Middle frontal gyrus (tissue), 1 donor: ENCODE results near the gene STARD13.
"Not testable (repeated sequence)": the region's sequence is repeated elsewhere in the genome, so short reads cannot be mapped to it uniquely, and the experiment has no call there.

Experiments
- DNase-seq: peaks from one replicate; pipeline ENCODE4 v3.0.0-alpha.2; 2015; ENCODE audit warnings: low spot score; ENCODE audit errors: extremely low spot score

Gene STARD13

GRCh38 chr13:33256148-33256840 lies 29.3 kb downstream of the STARD13 start:
- DNase-seq: no peak

DNA sequence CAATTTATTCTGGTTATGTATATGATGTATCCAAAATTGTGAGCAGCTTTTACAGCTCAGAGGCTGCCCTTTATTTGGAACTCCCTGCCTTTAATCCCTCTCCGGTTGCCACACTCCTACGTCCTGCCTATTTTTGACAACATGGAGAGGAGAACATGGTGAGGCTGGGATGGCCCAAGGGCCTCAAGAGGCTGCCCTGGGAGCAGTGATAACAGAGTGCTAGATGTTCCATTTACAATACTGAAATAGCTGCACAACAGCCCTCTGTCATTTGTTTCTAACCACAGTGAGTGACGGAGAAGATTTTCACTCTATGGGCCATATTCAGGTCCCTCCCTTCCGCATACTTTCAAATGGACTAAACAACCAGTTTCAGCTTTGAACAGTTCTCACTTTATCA lies 33.4 kb downstream of the STARD13 start:
- no peak for DNase-seq

DNA sequence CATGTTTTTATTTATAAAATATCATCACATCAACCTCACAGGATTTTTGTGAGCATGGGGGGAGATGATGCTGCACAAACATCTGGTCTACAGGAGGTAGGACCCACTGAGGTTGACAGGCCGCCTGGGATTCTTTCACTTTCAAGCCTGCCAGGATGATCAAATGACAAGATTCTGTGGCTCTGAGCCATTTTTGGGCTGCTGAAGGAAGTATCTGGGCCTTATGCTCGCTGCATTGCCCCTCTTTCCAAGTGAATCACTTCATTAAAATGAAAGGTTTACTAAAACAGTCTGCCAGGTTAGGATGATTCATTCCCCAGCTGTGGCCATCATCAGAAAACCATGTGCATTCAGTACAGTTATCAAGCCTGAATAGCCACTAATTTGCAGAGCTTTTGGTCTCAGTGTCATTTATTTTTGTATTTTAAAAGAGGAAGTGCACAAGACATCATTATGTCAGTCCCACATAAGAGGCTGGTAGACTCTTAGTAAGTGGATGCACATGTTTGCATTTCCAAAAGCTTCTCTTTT lies 34.4 kb downstream of the STARD13 start:
- DNase-seq: no peak

- no peak for DNase-seq
Measured at GRCh38 chr13:33250609-33251008, 34.9 kb downstream of the STARD13 start.

DNA sequence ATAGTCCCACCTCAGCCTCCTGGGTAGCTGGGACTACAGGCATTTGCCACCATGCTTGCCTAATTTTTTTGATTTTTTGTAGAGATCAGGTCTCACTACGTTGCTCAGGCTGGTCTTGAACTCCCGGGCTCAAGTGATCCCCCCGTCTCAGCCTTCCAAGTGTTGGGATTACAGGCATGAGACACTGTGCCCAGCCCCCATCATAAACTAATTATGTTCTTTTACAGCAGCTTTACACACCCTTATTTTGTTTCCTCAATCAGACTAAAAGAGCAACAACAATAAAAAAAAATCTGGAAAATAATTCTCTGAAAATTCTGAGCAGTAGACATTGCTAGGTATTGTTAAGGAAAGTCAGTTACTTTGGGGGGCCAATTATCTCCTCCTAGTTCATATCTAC lies 35.7 kb downstream of the STARD13 start:
- DNase-seq: no peak

DNA sequence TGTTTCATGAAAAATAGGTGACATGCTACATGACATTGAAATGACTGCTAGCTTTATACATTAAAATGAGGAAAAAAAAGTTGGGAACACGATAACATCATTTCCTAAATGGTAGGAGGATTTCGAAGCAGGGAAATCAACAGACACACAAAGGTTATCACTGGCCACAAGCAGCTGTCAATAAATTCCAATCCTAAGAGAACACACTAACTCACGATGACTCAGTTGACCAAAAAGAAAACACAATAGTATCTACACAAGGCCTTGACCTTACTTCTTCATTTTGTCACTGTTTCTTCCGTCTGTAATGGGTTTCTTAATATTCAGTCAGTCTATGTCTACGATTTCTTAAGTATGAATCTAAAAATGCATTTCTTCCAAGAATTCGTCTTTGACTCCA lies 36.5 kb downstream of the STARD13 start:
- no peak for DNase-seq

DNA sequence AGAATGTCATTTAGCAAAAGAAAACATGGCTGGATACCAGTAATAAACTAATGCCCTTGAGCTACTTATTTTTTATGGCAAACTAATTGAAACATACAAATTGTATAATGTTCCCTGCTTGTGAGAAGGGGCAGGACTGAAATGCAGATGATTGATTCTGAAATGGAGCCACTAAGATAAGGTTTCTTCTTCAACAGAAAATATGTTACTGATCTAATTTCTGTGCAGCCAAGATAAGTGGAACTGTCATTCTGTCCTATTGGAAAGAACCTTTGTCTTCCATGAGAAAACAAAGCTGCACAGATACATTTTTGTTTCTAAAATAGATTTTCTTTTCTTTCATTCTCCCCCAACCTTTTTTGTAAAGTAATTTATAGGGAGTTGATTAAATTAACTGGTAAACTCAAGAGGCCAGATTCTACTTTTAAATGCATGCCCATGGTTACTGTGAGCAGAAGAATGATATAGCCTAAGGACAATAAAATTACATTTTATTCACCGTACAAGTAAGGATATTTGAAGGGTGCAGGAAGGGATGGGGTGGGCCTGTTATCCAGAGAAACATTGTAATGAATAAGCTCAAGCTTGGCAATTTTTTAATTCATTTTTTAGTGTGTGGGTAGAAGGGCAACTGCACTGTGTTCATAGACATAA lies 39.9 kb downstream of the STARD13 start:
- DNase-seq: no peak

- no peak for DNase-seq
Measured at GRCh38 chr13:33244907-33245287, 40.7 kb downstream of the STARD13 start.

GRCh38 chr13:33244210-33244906 lies 41.2 kb downstream of the STARD13 start:
- no peak for DNase-seq

DNA sequence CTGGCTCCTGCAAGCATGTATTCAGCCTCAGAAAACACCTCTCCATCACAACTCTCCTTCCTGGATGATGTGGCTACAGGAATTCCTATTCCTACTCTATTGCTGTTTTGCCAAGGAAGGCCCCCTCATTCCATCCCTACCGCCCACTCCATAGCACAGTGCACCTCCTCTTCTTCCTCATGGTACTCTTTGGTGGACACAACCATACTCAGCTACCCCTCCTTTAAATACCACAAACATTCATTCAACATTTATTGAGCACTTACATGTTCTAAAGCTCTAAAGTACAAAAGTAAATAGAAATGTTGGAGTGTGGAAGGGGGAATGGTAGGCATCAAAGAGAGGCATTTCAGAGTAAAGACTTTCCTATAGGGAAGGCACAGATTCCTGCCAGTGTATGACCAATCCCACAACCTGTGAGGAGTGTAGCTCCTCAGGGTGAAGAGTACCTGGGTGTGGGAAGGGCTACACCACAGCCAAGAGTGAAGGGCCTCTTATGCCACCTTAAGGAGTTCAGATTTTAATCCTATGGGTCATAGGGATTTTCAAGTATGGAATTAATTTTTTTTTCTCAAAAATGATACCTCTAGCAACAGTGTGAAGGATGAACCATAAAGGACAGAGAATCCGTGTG lies 42.5 kb downstream of the STARD13 start:
- DNase-seq: no peak

DNA sequence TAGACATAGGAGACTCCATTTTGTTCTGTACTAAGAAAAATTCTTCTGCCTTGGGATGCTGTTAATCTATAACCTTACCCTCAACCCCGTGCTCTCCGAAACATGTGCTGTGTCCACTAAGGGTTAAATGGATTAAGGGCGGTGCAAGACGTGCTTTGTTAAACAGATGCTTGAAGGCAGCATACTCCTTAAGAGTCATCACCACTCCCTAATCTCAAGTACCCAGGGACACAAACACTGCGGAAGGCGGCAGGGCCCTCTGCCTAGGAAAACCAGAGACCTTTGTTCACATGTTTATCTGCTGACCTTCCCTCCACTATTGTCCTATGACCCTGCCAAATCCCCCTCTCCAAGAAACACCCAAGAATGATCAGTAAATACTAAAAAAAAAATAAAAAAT lies 43.2 kb downstream of the STARD13 start:
- not testable (repeated sequence) for DNase-seq

DNA sequence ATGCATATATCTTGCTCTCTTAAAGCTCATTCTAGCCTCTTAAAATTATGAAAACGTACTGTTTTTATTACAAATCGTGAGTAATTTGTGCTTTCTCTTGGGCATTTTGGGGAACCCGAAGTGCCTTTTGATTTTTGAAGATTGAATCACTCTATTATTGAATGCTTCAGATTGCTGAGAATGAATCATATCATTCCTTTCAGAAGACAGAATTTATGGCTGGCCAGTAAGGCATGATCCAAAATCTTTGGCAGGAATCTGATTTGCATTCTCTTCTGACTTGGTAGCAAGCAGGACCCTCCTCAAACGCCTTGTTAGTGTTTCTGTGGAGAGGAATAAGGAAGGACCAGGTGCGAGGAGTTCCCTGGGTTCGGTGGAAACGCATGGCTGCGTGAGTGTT lies 49.5 kb downstream of the STARD13 start:
- no peak for DNase-seq

DNA sequence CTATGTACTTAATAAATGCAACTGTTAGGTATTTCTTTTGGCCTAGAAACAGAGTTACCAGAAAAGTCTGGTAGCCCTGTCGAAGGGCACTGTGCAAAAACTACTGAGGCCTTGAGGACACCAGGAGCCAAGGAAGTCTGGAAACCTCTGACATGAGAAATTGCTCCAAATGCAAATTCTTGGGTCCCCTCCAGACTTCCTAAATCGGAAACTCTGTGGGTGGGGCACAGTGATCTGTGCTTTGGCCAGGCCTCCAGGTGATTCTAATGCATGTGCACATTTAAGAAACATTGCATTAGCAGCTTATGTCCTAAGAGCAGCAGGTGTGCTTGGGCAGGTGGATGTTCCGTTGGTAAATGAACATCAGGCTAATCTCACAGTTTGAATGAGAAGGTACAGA lies 50.0 kb downstream of the STARD13 start:
- DNase-seq: no peak

DNA sequence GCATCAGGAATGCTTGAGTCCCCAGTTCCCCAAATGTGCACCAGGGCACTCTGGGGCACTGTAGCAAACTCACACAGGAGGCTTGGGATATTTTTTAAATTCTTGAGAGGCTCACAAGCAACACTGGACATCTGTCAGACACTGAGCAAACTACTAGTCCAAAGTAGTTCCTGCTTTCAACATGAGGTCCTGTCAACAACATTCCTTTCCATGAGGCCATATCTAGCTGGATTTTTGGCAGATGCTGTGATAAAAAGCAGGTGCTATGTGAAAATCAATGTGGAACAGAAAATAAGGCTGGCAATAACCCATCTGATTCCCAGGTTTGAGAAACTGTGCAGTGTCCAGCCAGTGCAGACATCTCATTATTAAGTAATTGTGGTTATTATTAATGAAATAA lies 50.5 kb downstream of the STARD13 start:
- DNase-seq: no peak

- DNase-seq: no peak
Measured at GRCh38 chr13:33233547-33233946, 52.0 kb downstream of the STARD13 start.

DNA sequence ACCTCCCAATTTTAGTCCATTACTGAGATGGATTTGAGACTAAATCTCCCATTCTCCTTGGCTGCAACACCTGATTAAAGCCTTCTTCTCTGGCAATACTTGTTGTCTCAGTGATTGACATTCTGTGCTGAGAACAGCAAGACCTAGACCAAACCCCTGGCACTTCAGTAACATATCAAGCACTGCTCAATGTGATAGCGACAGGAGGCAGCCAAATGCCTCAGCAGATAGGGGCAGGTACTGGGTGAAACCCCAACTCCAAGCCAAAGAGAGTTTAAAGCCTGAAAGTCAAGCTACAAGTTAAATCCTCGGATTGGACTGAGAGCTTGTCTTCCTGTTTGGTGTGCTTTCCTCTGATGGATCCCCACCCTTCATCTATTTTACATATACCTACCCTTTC lies 52.7 kb downstream of the STARD13 start:
- DNase-seq: no peak

DNA sequence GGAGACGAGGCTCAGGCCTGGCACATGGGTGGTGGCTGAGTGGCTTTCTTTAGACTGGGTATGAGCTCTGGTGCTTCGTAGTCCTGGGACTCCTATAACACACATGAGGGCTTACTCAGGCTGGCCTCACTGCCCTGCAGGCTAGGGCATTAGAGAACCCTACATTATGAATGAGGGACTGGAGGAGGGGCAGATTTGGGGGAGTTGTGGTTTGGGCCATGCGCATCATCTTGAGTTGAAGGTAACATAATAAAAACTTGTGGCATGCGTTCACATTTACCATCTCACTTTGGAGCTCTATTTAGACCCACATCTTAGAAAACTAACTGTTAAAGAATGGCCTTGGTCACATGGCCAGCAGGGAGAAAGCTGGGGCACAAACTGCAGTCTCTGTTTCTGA lies 54.2 kb downstream of the STARD13 start:
- DNase-seq: no peak

DNA sequence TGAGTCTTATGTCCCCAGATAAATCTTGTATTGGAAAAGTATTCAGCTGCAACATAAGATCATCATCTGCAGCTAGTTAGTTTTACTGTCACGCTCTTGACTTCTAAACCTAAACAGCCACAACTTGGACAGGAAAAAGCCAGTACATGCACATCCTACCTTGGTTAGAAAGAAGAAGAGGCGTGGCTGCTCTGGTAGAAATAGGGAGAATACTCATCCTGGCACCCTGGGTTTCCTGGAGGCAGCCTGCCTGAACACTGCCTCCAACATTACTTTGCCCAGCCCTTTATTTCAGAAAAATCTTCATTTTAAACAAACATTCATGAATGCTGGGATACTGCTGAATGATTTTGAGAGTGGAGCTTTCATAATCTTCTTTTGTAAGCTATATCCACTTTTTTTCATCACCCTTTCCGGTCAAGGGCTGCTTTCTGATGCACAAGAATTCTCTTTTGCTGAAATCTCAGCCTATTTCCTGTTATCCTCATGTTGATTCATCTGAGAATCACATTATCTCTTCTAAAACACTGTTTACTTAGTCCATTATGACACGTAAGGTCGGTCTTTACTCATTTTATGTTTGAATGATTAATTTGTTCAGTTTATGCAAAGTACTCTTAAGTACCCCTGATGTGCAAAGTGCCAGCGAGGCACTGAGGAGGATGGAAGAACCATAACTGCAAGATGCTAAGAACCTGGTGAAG lies 55.2 kb downstream of the STARD13 start:
- no peak for DNase-seq

DNA sequence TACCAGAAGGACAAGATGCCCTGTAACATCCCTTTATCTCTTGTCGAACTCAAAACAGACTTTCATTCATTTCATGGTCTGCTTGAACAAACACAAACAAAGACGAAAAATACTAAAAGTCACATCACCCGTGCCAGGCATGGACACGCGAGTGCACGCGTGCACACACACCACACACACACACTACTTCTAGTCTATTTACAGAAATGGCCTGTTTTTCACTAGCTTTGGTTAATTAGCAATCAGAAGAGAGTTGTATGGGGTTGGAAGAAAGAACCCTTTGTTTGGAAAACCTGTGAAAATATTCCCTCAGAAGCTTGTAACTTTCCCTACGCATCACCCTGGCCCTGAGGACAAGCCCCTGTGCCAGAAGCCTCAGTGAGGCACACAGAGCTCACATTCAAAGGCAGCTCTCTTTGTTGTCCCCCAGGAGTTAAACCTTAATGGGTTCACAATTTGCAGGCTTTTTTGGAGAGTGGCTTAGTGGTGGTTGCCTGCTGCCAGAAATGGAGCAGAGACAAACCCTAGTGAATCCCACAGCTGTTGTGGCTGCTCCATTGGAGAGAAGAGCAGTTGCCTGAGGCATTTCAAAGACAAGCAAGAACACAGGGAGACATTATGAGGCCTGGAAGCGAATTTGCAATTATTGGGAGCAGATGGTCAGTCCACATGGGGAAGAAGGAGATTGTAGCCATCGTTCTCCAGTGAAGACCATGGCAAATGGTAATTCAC lies 55.9 kb downstream of the STARD13 start:
- no peak for DNase-seq

DNA sequence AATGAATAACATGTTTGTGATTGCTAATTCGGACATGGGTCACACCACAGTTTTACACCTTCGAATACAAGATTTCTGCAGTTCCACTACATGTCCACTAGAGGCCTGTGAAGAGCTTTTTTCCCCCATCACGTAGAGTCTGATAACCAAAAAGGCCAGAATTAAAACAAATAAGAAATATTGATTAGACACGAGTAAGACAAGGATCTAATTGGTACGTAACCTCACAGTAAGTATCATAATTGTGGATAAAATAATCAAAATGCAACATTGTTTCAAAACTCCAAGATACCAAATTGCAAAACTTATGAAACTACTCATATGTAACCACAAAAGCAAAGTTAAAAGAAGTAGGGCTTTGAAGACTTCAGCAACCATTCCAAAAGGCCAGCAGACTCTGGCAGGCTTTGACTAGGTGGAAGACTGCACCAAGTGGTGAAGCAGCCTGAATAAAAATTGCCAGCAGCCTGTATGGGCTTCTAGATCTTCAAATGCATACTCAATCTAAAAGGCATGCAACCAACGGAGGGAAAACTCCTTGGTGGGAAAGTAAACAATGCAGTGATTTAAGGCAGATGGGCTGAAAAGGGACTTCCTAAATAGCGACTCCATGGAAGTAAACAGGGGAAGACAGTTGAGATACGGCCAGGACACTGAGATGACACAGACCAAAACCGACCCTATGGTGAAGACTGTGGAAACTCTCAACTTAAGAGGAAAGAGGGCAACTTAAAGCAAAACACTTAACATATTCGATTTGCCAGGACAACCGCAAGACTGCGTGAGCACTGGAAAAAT lies 56.7 kb downstream of the STARD13 start:
- DNase-seq: no peak
